ENCODE measurements around the gene IL31. TPM values are rescaled to one million over a fixed set of nuclear protein-coding genes. Genes with fewer than 3 reads are reported as not detected.

The IL31 gene
- total and polyA plus RNA-seq, 8 donors, result not detected

GRCh38 chr12:122162976-122163375, 11.0 kb downstream of the IL31 start:
- no peaks in the 10 kb centered on the region for H3K4me1 ChIP-seq
- H3K4me3 ChIP-seq, result no peak overlapping the region
- intact Hi-C loops (cut with DNase I), result no loop called here
- ATAC-seq (no peak), DNase-seq (no peak)
- no peaks in the 10 kb centered on the region for H3K9me3 ChIP-seq
- H3K27me3 ChIP-seq, result peaks cover 0 to 7% of the 10 kb centered on the region in 2 donors
- TF ChIP-seq CTCF (IDR thresholded peaks at IDR 0.05), result no peak
- no peaks in the 10 kb centered on the region for H3K36me3 ChIP-seq
- no peak overlapping the region for H3K27ac ChIP-seq

GRCh38 chr12:122161682-122162081, 12.3 kb downstream of the IL31 start:
- ATAC-seq, result no peak
- Histone ChIP-seq H3K27ac (no peak overlapping the region), H3K9me3 (no peaks in the 10 kb centered on the region), H3K4me1 (no peaks in the 10 kb centered on the region), H3K4me3 (no peak overlapping the region), H3K36me3 (no peaks in the 10 kb centered on the region), H3K27me3 (peaks cover 0 to 7% of the 10 kb centered on the region in 2 donors)
- TF ChIP-seq CTCF (IDR thresholded peaks at IDR 0.05), result no peak
- intact Hi-C loops (cut with DNase I), result no loop called here
- DNase-seq, result no peak

DNA sequence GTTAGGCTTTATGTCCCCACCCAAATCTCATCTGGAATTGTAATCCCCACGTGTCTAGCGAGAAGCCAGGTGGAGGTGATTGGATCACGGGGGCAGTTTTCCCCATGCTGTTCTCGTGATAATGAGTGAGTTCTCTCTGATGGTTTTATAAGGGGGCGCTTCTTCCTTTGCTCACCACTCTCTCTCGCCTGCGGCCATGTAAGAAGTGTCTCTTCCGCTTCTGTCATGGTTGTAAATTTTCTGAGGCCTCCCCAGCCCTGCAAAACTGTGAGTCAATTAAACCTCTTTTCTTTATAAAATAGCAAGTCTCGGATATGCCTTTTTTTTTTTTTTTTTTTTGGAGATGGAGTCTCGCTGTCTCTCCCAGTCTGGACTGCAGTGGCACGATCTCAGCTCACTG, 13.3 kb downstream of the IL31 start:
- intact Hi-C loops (cut with DNase I), result no loop called here
- Histone ChIP-seq H3K27me3 (peaks cover 0 to 7% of the 10 kb centered on the region in 2 donors), H3K36me3 (no peaks in the 10 kb centered on the region), H3K4me1 (no peaks in the 10 kb centered on the region), H3K27ac (no peak overlapping the region), H3K4me3 (no peak overlapping the region), H3K9me3 (no peaks in the 10 kb centered on the region)
- no peak for DNase-seq
- ATAC-seq, result no peak
- no peak for TF ChIP-seq CTCF (IDR thresholded peaks at IDR 0.05)

DNA sequence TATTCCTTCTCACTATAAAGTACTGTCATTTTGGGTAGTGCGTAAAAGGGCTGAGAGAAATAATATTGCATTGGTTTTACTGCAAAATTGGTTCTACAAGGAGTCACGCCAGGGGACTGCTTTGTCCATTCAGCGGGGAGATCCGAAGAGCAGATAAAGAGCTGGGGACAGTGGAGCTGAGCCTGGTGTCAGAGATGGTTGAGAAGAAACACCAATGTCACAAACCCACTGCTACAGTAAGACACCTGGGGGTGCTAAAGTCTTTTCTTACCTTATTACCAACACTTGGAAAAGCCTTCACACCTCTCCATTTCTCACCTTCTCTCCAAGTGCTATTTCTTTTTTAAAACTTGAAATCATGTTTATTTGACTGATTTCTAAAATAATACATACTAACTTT, 14.1 kb downstream of the IL31 start:
- ATAC-seq, result no peak
- H3K9me3 ChIP-seq, result no peaks in the 10 kb centered on the region
- H3K27me3 ChIP-seq, result peaks cover 0 to 7% of the 10 kb centered on the region in 2 donors
- no peak for DNase-seq
- intact Hi-C loops (cut with DNase I), result no loop called here
- H3K36me3 ChIP-seq, result no peaks in the 10 kb centered on the region
- TF ChIP-seq CTCF (IDR thresholded peaks at IDR 0.05), result no peak
- H3K4me3 ChIP-seq, result no peak overlapping the region
- no peaks in the 10 kb centered on the region for H3K4me1 ChIP-seq
- H3K27ac ChIP-seq, result no peak overlapping the region

- Histone ChIP-seq H3K36me3 (no peaks in the 10 kb centered on the region), H3K4me1 (no peaks in the 10 kb centered on the region), H3K27me3 (no peaks in the 10 kb centered on the region), H3K27ac (no peak overlapping the region), H3K9me3 (no peaks in the 10 kb centered on the region), H3K4me3 (no peak overlapping the region)
- intact Hi-C loops (cut with DNase I), result no loop called here
- DNase-seq (no peak), ATAC-seq (no peak)
- no peak for TF ChIP-seq CTCF (IDR thresholded peaks at IDR 0.05)
Observed at GRCh38 chr12:122158700-122159285, 15.2 kb downstream of the IL31 start.

All from left lung (tissue), 10 donors.